Activated CD4-positive, alpha-beta T cell treated with anti-CD3 and anti-CD28 coated beads, Interleukin-2, Interleukin-4, amounts not matched to agents 100 ng/mL and 50 ng/mL, durations not matched to agents 16 hours and 8 hours (primary cell): Measurements from ENCODE around the gene DOCK2.
"Not testable (repeated sequence)": the region's sequence is repeated elsewhere in the genome, so short reads cannot be mapped to it uniquely, and the experiment has no call there.

Experiments
- DNase-seq: peaks from one replicate; pipeline ENCODE4 v3.0.0-alpha.2; 2020; ENCODE audit warnings: low spot score

DOCK2 gene

GRCh38 chr5:169756071-169756765, 119.1 kb downstream of the DOCK2 start:
- DNase-seq = no peak

GRCh38 chr5:169757016-169757415, 119.9 kb downstream of the DOCK2 start:
- no peak for DNase-seq

GRCh38 chr5:169758886-169759285, 121.8 kb downstream of the DOCK2 start:
- DNase-seq = no peak

GRCh38 chr5:169760229-169760628, 123.2 kb downstream of the DOCK2 start:
- DNase-seq = no peak

GRCh38 chr5:169762338-169763095, 125.4 kb downstream of the DOCK2 start:
- DNase-seq = no peak

- no peak for DNase-seq
Observed at GRCh38 chr5:169763376-169764017, 126.4 kb downstream of the DOCK2 start.

- DNase-seq = no peak
Observed at GRCh38 chr5:169764018-169764378, 126.9 kb downstream of the DOCK2 start.

- no peak for DNase-seq
Observed at GRCh38 chr5:169765176-169765996, 128.3 kb downstream of the DOCK2 start.

- DNase-seq = not testable (repeated sequence)
Observed at GRCh38 chr5:169766943-169767342, 129.9 kb downstream of the DOCK2 start.

- DNase-seq = no peak
Observed at GRCh38 chr5:169767938-169768337, 130.9 kb downstream of the DOCK2 start.

GRCh38 chr5:169768416-169768815, 131.3 kb downstream of the DOCK2 start:
- no peak for DNase-seq

GRCh38 chr5:169770109-169770508, 133.0 kb downstream of the DOCK2 start:
- no peak for DNase-seq

GRCh38 chr5:169772256-169772655, 135.2 kb downstream of the DOCK2 start:
- no peak for DNase-seq

GRCh38 chr5:169772688-169773087, 135.6 kb downstream of the DOCK2 start:
- no peak for DNase-seq

- no peak for DNase-seq
Observed at GRCh38 chr5:169777159-169777558, 140.1 kb downstream of the DOCK2 start.

- no peak for DNase-seq
Observed at GRCh38 chr5:169778622-169779596, 141.8 kb downstream of the DOCK2 start.

GRCh38 chr5:169781420-169782345, 144.6 kb downstream of the DOCK2 start:
- DNase-seq = no peak

- DNase-seq = no peak
Observed at GRCh38 chr5:169785771-169786618, 148.9 kb downstream of the DOCK2 start.

- DNase-seq = no peak
Observed at GRCh38 chr5:169788168-169788567, 151.1 kb downstream of the DOCK2 start.
